ENCODE measurements around the gene MTCH1.
"Not testable (repeated sequence)": the region's sequence is repeated elsewhere in the genome, so short reads cannot be mapped to it uniquely, and the experiment has no call there.

The MTCH1 gene

DNA sequence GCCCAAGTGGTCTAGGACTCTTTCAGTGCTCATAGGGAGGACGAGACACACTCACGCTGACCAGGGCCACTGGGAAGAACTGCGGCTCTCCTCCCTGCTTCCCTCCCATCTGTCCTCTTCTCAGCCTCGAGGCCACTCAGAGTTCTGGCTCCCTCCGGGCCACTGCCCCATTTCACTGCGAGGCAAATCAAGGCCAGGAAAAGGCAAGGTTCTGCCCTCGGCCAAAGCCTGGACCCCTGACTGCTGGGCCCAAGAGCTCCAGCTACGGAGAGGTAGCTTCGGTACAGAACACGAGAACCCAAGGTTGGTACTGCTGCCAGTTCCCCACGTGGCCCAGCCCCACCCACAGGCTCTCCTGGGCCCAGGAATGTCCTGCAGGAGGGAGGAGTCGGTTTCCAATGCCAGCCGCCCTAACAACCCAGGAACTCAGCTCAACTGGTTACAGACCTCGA is 16.7 kb downstream of the MTCH1 start:
- DNase-seq, result no peak

DNA sequence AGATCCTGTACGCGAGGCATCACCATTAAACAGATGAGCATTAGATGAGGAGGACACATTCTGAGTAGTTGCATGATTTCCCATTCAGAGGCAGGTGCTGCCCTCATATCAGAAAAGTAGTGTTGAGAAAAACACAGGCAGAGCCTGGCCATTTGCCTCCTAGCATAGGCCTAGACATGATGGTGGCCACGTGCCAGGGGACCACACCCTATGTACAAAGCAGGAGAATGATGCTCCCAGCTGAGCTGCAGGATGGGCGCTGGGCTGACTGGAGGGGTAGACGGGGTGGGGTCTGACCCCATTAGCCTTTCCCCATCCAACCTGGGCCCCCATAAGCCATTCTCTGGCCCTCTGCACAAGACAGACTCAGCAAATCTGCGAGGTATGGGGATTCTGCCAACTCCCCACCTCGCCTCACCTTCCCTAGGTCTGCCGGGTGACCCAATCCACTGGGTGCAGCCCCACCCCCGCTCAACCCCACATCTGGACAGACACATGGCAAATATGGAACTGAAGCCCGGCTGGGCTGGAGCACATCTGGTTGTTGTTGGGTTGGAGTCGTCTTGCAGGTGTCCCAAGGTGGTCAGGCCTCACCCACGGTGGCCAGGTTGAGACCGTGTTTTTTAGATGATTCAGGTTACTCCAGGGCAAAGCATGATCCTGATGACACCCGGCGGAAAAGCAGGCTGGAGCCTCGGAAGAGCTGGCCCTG is 17.6 kb downstream of the MTCH1 start:
- no peak for DNase-seq

DNA sequence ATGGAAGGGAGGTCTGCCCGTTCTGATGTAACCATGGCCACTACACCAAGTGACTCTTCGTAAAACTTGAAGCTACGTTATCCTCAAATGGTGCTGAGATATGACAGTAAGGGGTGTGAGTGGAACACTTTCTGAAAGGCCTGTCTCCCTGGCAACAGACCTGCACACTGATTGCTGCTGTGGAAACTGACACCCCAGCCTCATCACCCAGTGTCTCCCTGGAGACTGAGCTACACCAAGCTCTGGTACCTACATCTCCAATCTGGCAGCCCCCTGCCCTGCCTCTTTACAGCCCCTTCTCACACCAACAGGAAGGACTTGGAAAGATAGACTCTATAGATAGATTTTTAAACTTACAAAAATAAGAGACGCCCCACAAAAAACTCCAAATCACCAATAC is 18.2 kb downstream of the MTCH1 start:
- DNase-seq, result no peak

DNA sequence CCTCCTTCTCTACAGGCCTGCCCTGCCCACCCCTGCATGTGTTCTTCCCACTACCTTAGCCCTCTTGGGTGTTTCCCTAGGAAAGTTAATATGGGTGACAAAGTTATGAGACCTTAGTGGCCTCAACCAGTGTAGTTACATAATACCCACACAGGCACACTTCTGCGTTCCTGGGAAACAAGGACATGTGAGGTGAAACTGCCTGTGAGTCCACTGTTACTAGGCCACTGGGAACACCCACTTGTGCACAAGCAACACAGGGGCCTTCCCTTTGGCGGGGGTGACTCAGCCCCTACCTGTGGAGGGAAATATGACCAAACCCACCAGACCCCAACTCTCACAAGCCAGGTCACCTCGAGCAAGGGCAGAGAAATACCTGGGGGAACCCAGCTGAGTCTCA is 18.7 kb downstream of the MTCH1 start:
- no peak for DNase-seq

DNA sequence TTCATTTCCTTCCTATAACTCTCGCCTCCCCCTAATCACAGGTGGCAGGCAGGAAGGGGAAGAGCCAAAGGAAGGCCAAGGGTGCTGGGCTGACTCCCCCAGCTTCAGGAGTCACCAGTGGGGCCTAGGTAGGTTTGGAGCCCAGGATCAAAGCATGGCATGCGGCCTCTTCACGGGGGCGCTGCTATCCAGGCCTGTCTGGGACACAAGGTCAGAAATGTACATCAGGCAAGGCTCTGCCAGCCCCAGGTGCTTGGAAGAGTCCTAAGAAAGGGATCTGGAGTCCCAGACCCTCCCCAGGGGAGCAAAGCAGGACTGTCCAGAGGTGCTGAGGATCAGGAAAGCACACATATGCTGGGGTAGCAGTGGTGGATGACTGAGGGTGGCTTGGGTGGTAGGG is 21.1 kb downstream of the MTCH1 start:
- DNase-seq, result no peak

DNA sequence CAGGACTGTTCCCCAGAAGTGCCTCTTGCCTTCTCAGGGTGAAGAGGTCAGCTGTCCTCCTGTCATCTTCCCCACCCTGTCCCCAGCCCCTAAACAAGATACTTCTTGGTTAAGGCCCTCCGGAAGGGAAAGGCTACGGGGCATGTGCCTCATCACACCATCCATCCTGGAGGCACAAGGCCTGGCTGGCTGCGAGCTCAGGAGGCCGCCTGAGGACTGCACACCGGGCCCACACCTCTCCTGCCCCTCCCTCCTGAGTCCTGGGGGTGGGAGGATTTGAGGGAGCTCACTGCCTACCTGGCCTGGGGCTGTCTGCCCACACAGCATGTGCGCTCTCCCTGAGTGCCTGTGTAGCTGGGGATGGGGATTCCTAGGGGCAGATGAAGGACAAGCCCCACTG is 21.6 kb downstream of the MTCH1 start:
- no peak for DNase-seq

DNA sequence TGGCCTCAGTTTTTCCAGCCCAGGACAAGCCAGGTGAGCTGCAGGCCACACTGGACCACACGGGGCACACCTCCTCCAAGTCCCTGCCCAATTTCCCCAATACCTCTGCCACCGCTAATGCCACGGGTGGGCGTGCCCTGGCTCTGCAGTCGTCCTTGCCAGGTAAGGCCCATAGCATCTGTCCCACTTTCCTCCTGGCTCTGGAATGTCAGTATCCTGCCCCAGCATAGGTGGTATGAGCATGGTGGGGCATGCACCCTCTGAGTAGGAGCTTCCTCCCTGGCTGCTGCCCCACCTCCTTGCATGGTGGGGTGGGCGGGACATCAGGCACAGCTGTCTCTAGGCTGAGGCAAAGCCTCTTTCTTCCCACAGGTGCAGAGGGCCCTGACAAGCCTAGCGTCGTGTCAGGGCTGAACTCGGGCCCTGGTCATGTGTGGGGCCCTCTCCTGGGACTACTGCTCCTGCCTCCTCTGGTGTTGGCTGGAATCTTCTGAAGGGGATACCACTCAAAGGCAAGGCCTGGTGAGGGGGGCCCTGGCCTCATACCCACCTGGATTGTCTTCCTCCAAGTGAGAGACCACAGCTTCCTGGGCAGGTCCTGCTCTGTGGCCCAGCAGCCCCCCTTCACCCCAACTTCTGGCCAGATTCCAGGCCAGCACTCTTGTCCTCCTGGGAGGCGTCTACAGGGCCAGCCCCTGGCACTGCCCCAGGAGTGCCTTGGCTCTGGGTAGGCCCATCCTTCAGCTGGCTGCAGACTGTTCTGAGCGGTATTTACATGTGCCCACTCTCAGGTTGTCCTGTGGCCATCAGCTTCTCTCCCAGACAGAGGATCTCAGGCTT is 22.3 kb downstream of the MTCH1 start:
- DNase-seq, result no peak

DNA sequence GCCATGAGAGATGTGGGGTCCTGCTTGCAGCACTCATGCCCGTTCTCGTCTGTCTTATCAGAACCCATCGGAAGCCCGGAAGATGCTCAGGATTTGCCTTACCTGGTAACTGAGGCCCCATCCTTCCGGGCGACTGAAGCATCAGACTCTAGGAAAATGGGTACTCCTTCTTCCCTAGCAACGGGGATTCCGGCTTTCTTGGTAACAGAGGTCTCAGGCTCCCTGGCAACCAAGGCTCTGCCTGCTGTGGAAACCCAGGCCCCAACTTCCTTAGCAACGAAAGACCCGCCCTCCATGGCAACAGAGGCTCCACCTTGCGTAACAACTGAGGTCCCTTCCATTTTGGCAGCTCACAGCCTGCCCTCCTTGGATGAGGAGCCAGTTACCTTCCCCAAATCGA is 23.1 kb downstream of the MTCH1 start:
- DNase-seq, result no peak

DNA sequence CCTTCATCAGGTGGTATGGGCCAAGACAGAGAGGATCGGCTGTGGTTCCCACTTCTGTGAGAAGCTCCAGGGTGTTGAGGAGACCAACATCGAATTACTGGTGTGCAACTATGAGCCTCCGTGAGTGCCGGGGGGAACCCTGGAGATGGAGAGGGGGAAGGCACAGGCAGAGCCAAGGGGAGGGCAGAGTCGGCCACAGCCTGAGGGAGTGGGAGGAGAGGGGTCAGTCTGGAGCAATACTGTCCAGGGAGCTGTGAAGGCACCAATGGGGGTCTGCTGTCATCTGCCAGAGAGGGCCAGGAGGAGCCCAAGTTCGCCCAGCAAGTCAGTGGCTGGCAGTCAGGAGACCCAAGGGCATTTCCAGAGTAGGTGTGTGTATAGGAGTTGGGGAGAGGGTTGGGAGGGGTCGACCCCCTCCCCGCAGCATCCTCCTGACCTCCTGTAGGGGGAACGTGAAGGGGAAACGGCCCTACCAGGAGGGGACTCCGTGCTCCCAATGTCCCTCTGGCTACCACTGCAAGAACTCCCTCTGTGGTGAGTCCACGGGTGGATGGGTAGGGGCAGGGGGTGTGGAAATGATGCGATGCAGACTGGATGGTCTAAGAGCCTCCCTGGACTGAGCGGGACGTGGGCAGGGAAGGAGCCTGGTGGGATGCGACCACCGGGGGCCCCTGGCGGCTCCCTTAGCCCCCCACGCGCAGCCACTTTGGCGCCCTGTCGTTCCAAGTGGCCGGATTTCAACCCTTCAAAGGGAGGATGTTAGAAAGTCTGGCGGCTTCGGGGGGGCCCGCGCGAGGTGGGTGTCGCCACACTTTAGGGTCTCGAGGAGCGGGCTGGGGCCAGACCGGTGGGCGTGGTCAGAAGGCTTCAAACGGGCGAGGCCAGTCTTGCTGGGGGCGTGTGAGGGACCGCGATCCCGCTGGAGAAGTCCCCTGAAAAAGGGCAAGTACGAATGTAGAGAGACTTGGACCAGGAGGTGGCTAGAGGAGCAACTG is 24.3 kb downstream of the MTCH1 start:
- DNase-seq, result no peak

DNA sequence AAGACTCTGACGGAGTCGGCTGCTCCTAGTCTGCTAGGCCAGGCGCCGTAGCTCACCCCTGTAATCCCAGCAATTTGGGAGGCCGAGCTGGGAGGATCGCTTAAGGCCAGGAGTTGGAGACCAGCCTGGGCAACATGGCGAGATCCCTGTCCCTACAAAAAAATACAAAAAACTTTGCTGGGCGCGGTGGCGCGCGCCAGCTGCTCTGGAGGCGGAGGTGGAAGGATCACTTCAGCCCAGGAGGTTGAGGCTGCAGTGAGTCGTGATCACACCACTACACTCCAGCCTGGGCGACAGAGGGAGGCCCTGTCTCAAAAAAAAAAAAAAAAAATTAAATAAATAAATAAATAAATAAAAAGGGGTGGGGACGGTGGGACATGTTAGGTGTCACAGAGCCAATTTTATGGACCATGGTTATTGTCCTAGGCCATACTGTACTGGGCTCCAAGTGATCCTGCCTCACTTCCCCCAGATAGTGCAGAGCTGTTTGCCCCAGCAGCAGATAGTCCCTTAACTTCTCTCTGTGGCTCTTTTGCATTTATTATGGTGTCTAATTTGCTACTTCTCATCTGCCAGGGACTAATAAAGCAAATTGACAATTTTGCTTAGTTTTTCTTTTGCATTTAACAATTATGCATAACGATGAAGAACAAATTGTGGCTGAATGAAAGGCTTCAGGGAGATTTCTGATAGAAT is 26.3 kb downstream of the MTCH1 start:
- no peak for DNase-seq

DNA sequence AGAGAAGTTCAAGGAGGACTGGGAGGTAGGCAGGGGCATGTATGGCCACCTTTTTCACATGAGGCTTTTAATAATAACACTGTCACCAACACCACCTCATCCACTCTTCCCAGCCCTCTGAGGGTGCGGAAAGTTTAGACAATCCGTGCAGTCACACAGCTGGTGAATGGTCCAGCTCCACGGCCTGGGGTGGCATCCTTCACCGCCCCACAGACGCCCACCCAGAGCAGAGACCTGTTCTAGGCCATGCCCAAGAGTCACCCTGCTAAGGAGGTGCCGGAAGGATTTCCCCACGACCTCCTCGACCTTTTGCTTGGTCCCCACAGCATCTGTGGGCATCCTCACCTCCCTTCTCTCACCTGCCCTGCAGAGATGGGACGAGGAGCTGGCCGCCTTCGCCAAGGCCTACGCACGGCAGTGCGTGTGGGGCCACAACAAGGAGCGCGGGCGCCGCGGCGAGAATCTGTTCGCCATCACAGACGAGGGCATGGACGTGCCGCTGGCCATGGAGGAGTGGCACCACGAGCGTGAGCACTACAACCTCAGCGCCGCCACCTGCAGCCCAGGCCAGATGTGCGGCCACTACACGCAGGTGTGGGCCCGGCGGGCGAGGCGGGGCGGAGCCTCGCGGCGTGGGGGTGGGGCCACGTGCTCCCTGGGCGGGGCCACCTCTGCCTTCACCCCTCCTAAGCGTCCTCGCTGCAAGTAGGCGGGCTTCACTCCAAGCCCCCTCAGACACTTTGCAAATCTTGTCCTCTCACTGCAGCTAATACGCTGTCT is 27.0 kb downstream of the MTCH1 start:
- DNase-seq, result no peak

DNA sequence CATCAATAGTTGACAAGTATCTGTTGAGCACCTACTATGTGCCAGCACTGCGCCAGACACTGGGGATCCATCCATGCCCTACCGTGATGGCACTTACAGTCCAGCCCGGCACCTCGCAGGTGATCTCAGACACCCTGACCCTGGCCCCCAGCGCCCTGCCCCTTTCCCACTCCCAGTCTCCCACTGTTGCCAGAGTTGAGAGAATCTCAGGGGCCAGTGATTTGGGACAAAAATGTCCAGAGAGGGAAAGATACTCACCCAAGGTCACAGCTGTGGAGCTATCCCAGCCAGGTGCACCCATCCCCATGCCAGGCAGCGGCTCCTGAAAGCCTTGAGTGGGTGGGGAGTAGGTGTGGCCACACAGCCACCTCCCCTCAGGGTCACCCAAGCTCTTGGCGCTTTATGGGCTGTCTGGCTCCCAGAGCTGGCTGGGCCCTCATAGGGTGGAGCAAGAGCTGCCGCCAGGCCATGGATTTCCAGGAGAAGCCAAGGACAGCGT is 28.2 kb downstream of the MTCH1 start:
- no peak for DNase-seq

DNA sequence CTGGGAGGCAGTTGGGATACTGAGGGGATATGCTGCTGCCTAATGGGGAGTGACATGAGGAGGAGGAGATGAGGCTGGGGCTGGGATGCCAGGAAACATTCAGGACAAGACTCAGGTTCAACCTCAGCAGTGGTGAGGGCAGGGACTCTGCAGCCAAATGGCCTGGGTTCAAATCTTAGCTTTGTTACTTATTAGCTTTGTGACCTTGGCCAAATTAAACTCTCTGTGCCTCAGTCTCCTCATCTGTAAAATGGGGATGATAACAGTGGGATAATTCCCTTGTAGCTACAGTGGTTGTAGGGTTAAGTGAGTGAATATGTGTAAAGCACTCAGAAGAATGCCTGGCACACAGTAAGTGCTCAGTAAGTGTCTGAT is 29.6 kb downstream of the MTCH1 start:
- DNase-seq, result no peak

DNA sequence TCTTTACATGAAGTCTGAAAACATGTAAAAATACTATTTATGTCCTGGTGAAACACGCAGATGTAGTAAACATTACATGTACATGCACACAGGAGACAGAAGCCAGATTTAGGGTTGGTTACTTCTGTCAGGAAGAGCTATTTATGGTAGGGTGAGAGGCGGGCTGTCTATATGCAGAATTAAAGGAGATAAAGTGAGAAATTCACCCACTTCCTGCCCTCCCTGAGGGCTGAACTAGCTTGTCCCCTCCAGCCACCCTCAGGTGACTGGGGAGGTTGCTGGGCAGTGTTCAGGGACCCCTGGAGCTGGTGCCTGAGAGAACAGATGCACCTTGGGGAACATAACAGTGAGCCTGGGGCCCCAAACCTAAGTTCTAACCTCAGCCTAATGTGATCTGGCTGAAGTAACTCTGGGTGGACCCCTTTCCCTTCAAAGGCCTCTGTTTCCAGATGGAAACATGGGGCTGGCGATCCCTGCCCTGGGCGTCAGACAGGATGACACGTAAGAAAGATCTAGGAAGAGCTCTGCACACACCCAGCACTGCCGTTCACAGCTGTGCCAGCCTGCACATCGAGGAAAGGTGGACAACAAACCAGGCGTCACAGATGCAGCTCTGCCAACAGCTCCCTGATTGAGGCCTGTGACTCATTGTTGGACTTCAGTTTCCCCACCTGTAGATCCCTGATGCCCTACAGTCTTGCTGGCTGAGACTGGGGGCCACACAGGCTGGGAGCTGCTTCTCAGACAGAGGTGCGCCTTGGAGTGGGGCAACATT is 30.1 kb downstream of the MTCH1 start:
- no peak for DNase-seq

DNA sequence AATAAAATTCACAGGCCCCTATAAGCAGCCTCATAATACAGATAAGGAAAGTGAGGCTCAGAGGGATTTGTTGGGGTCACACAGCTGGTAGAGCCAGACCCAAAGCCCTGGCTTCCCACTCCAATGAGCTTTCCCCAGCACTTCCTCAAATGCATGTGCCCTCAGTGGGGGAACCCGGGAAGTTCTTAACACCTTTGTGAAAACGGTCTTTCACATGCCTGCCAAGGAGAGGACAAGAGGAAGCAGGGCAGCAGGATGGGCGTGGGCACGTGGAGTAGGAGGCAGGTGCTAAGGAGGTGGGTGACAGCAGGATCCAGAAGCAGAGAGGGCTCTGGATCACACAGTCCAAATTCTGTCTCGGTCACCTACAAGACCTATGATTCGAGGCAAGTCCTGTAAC is 30.9 kb downstream of the MTCH1 start:
- no peak for DNase-seq

DNA sequence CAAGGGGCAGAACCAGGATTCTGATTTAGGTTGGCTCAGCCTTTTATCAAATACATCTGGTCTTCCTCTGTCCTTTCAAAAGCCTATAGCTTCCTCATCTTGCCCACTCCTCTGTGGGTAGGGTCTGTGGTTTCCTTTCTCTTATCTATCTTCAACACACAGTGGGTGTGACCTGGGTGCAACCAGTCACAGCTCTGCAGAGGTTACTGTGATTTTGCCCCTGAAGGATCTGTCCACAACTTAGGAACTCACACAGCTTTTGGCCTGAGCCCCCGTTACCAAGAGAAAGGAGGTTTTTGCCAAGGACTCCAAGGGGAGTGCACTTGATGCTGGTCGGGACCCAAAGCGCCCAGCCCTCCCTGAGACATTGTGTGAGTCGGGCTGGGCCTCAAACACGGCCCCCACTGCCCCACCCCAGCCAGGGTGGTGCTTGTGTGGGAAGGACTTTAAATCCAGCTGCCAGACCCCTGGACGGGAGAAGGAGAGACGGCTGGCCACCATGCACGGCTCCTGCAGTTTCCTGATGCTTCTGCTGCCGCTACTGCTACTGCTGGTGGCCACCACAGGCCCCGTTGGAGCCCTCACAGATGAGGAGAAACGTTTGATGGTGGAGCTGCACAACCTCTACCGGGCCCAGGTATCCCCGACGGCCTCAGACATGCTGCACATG is 31.6 kb downstream of the MTCH1 start, which contains the start of gene PI16:
TSS of gene PI16 (plus strand) at position 477 of the 670 bp plus-strand sequence. CDS start at position 500, 23 bp downstream.
- no peak for DNase-seq

DNA sequence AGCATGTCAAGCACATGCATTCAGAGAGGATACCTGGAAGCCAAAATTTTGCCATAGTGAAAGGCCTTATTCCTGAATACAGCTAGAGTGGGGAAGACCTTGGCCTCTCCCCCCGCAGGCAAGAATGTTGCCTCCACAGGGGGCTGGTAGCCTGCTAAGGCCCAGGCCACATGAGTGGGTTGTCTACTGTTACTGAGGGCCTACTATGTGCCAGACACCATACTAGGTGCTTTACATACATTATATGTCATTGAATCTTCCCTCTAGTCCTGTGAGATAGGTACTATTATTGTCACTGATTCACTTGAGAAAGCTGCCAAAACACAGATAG is 32.1 kb downstream of the MTCH1 start:
- no peak for DNase-seq

DNA sequence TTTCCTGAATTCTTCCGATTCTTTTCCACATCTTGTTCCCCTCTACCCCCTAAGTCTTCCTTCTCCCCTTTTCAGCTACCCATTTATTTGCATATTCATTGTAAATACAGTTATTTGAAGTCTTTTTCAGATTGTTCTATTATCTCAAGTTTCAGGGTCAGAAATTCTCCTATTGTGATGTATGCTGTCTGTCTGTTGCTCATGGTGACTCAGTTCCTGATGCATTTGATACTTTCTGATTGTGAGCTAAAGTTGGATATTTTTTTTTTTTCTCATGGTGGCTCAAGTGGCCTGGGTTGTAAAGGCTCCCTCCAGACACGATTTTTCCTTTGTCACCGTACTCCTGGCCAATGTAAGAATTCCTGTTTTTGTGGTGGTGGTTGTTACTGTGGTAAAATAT is 36.4 kb downstream of the MTCH1 start:
- DNase-seq, result no peak

DNA sequence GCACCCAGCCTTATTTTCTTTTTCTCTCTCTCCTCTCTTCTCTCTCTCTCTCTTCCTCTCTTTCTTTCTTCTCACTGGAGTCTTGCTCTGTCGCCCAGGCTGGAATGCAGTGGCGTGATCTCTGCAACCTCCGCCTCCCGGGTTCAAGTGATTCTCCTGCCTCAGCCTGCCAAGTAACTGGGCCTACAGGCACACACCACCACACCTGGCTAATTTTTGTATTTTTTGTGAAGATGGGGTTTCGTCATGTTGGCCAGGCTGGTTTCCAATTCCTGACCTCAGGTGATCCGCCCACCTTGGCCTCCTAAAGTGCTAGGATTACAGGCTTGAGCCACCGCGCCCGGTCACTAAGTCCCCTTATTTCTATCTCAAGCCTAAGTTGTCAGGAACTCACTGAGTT is 36.9 kb downstream of the MTCH1 start:
- not testable (repeated sequence) for DNase-seq

Data from cortex of kidney (tissue), 1 donor.